ENCODE results near the gene MICAL3.

Gene MICAL3

GRCh38 chr22:17913801-17914347, 110.5 kb downstream of the MICAL3 start:
- no peak overlapping the region for H3K9ac ChIP-seq
- H3K36me3 ChIP-seq: 0 out of 2 replicates have a peak, but pooled peaks cover 5% of the 10 kb centered on the region
- no peaks in the 10 kb centered on the region for H3K27me3 ChIP-seq
- H3K4me2 ChIP-seq: no peak overlapping the region
- H4K20me1 ChIP-seq: peaks cover 98% of the 10 kb centered on the region
- no peaks in the 10 kb centered on the region for H3K9me3 ChIP-seq
- no peak overlapping the region for H3K4me3 ChIP-seq
- TF ChIP-seq Cebpa-rat (IDR thresholded peaks at IDR 0.05): no peak
- no peak overlapping the region for H3K27ac ChIP-seq
- H3K4me1 ChIP-seq: peaks cover 27% of the 10 kb centered on the region

GRCh38 chr22:17912945-17913721, 111.2 kb downstream of the MICAL3 start:
- H4K20me1 ChIP-seq: peaks cover 98% of the 10 kb centered on the region
- TF ChIP-seq Cebpa-rat (IDR thresholded peaks at IDR 0.05): no peak
- 0 out of 2 replicates have a peak, but pooled peaks cover 5% of the 10 kb centered on the region for H3K36me3 ChIP-seq
- peaks cover 31% of the 10 kb centered on the region for H3K4me1 ChIP-seq
- H3K4me2 ChIP-seq: no peak overlapping the region
- no peak overlapping the region for H3K9ac ChIP-seq
- H3K4me3 ChIP-seq: no peak overlapping the region
- no peak overlapping the region for H3K27ac ChIP-seq
- no peaks in the 10 kb centered on the region for H3K27me3 ChIP-seq
- no peaks in the 10 kb centered on the region for H3K9me3 ChIP-seq

- Histone ChIP-seq H4K20me1 (peaks cover 98% of the 10 kb centered on the region), H3K27me3 (no peaks in the 10 kb centered on the region), H3K9me3 (no peaks in the 10 kb centered on the region), H3K4me2 (peak overlapping the region; percentile 80), H3K4me1 (peaks cover 32% of the 10 kb centered on the region), H3K9ac (no peak overlapping the region), H3K36me3 (peaks cover 12% of the 10 kb centered on the region), H3K27ac (no peak overlapping the region), H3K4me3 (no peak overlapping the region)
- TF ChIP-seq Cebpa-rat (IDR thresholded peaks at IDR 0.05): no peak
These were observed 112.5 kb downstream of the MICAL3 start for GRCh38 chr22:17911887-17912286.

GRCh38 chr22:17911312-17911705, 113.1 kb downstream of the MICAL3 start:
- peak overlapping the region; percentile 47; the same call in 1 of the 2 replicates for H3K9ac ChIP-seq

GRCh38 chr22:17910561-17911311, 113.6 kb downstream of the MICAL3 start:
- H4K20me1 ChIP-seq: peaks cover 98% of the 10 kb centered on the region
- no peak overlapping the region for H3K4me3 ChIP-seq
- no peak for TF ChIP-seq Cebpa-rat (IDR thresholded peaks at IDR 0.05)
- H3K27me3 ChIP-seq: no peaks in the 10 kb centered on the region
- H3K9ac ChIP-seq: peak overlapping the region; percentile 47; the same call in 1 of the 2 replicates
- H3K36me3 ChIP-seq: peaks cover 24% of the 10 kb centered on the region
- H3K27ac ChIP-seq: no peak overlapping the region
- peaks cover 32% of the 10 kb centered on the region for H3K4me1 ChIP-seq
- no peaks in the 10 kb centered on the region for H3K9me3 ChIP-seq
- H3K4me2 ChIP-seq: peak overlapping the region; percentile 80

More at GRCh38 chr22:17911312-17911705, 113.1 kb downstream of the MICAL3 start:
- Histone ChIP-seq H3K4me1 (peaks cover 32% of the 10 kb centered on the region), H3K4me3 (no peak overlapping the region), H3K9me3 (no peaks in the 10 kb centered on the region), H3K4me2 (peak overlapping the region; percentile 80), H3K27ac (no peak overlapping the region), H4K20me1 (peaks cover 98% of the 10 kb centered on the region), H3K27me3 (no peaks in the 10 kb centered on the region), H3K36me3 (peaks cover 18% of the 10 kb centered on the region)
- TF ChIP-seq Cebpa-rat (IDR thresholded peaks at IDR 0.05): no peak

GRCh38 chr22:17907748-17908051, 116.7 kb downstream of the MICAL3 start:
- Histone ChIP-seq H3K4me1 (peaks cover 46% of the 10 kb centered on the region), H3K9me3 (no peaks in the 10 kb centered on the region), H3K27ac (no peak overlapping the region), H3K4me3 (no peak overlapping the region), H3K9ac (no peak overlapping the region), H4K20me1 (peaks cover 94% of the 10 kb centered on the region), H3K4me2 (no peak overlapping the region), H3K27me3 (no peaks in the 10 kb centered on the region), H3K36me3 (peaks cover 48% of the 10 kb centered on the region)
- no peak for TF ChIP-seq Cebpa-rat (IDR thresholded peaks at IDR 0.05)

GRCh38 chr22:17906978-17907747, 117.2 kb downstream of the MICAL3 start:
- no peak for TF ChIP-seq Cebpa-rat (IDR thresholded peaks at IDR 0.05)
- Histone ChIP-seq H3K4me3 (no peak overlapping the region), H4K20me1 (peaks cover 96% of the 10 kb centered on the region), H3K4me2 (no peak overlapping the region), H3K4me1 (peaks cover 51% of the 10 kb centered on the region), H3K27me3 (no peaks in the 10 kb centered on the region), H3K9ac (no peak overlapping the region), H3K9me3 (no peaks in the 10 kb centered on the region), H3K27ac (no peak overlapping the region), H3K36me3 (peaks cover 53% of the 10 kb centered on the region)

- H3K4me2 ChIP-seq: no peak overlapping the region
- no peaks in the 10 kb centered on the region for H3K9me3 ChIP-seq
- peaks cover 93% of the 10 kb centered on the region for H4K20me1 ChIP-seq
- H3K9ac ChIP-seq: no peak overlapping the region
- no peak overlapping the region for H3K27ac ChIP-seq
- H3K36me3 ChIP-seq: peaks cover 70% of the 10 kb centered on the region
- H3K4me3 ChIP-seq: no peak overlapping the region
- H3K27me3 ChIP-seq: no peaks in the 10 kb centered on the region
- TF ChIP-seq Cebpa-rat (IDR thresholded peaks at IDR 0.05): no peak
- H3K4me1 ChIP-seq: peaks cover 48% of the 10 kb centered on the region
These were observed 118.9 kb downstream of the MICAL3 start for GRCh38 chr22:17905445-17905844.

- H3K9ac ChIP-seq: no peak overlapping the region
- TF ChIP-seq Cebpa-rat (IDR thresholded peaks at IDR 0.05): no peak
- peaks cover 56% of the 10 kb centered on the region for H3K4me1 ChIP-seq
- H3K9me3 ChIP-seq: no peaks in the 10 kb centered on the region
- H3K27ac ChIP-seq: no peak overlapping the region
- no peak overlapping the region for H3K4me2 ChIP-seq
- H4K20me1 ChIP-seq: peaks cover 76% of the 10 kb centered on the region
- H3K27me3 ChIP-seq: no peaks in the 10 kb centered on the region
- no peak overlapping the region for H3K4me3 ChIP-seq
- H3K36me3 ChIP-seq: peaks cover 86% of the 10 kb centered on the region
These were observed 120.6 kb downstream of the MICAL3 start for GRCh38 chr22:17903564-17904295.

Measured in BLaER1 (cell line).